Epithelial cell of proximal tubule (primary cell): ENCODE results near the gene RNF111. TPM values are rescaled to one million over a fixed set of nuclear protein-coding genes. Genes with fewer than 3 reads are reported as not detected.
"Not testable (repeated sequence)": the region's sequence is repeated elsewhere in the genome, so short reads cannot be mapped to it uniquely, and the experiment has no call there.

ENCODE experiments used
- DNase-seq: peaks from one replicate; pipeline ENCODE4 v3.0.0-alpha.2; 2011; ENCODE audit warnings: low read depth
- H3K4me3 ChIP-seq: 2 replicates; pipeline ENCODE4 v1.5.1; 2011; ENCODE audit warnings: low read depth, mild to moderate bottlenecking, low read length
- CTCF ChIP-seq: conservative IDR thresholded peaks from 2 replicates; pipeline ENCODE4 v1.5.1; 2012; ENCODE audit warnings: low read depth, mild to moderate bottlenecking, low read length
- total RNA-seq: library from RNA; depleted of rRNA; stranded (reverse); fragments of >200 nt; gene quantifications from 2 replicates; pipeline ENCODE4 v1.2.3, GENCODE V29; 2015

The RNF111 gene
- total RNA-seq, 1 donor from 2014 or later = 8.5 TPM

- DNase-seq, H3K4me3 ChIP-seq: not testable (repeated sequence)
- peak; percentile 15 for TF ChIP-seq CTCF
Observed at GRCh38 chr15:59144594-59144993, 157.1 kb downstream of the RNF111 start.

Other genes with a start within 250 kb of the RNF111 start
- gene ADAM10, start 238.0 kb upstream of the RNF111 start, total RNA-seq = 76.3 and 106 TPM in 2 replicates
- gene MINDY2, start 216.4 kb upstream of the RNF111 start, total RNA-seq = 10.1 and 20.9 TPM in 2 replicates
- gene SLTM, start 54.0 kb upstream of the RNF111 start, total RNA-seq = 47.9 and 57.4 TPM in 2 replicates
- gene CCNB2, start 117.5 kb downstream of the RNF111 start, total RNA-seq = 108 TPM in 2 replicates
- gene LDHAL6B, start 219.2 kb downstream of the RNF111 start, total RNA-seq = not detected in 2 replicates